GM12873 (cell line): ENCODE data around the gene ACAP2.

Source experiments
- CTCF ChIP-seq: IDR thresholded peaks from 2 replicates; pipeline ENCODE4 v1.5.1; 2012; ENCODE audit warnings: low read depth, mild to moderate bottlenecking, moderate library complexity, low read length, control low read depth; ENCODE audit not compliant: insufficient read depth; ENCODE audit errors: missing control alignments

The ACAP2 gene

GRCh38 chr3:195297446-195297845 lies 145.4 kb downstream of the ACAP2 start:
- no peak for TF ChIP-seq CTCF

GRCh38 chr3:195296662-195297061 lies 146.2 kb downstream of the ACAP2 start:
- no peak for TF ChIP-seq CTCF

DNA sequence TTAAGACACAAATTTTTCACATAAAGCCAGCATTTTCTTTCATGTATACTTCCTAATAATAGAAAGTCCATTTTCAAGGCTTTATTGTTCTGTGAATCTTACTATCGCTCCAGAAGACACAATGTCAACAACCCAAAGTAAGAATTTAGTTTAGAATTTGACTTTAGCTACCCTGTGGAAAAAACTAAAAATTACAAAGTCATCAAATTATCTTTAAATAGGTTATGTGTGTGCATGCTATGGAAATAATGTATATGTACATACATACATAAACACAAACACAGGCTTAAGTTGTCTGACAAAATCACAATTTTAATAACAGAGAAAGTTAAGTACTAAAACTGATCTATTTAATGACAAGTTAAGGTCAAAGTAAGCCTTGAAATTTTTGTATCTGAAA lies 151.7 kb downstream of the ACAP2 start:
- TF ChIP-seq CTCF, result no peak

GRCh38 chr3:195286115-195286872 lies 156.5 kb downstream of the ACAP2 start:
- no peak for TF ChIP-seq CTCF

- TF ChIP-seq CTCF, result no peak
Measured at GRCh38 chr3:195285372-195285771, 157.4 kb downstream of the ACAP2 start.

DNA sequence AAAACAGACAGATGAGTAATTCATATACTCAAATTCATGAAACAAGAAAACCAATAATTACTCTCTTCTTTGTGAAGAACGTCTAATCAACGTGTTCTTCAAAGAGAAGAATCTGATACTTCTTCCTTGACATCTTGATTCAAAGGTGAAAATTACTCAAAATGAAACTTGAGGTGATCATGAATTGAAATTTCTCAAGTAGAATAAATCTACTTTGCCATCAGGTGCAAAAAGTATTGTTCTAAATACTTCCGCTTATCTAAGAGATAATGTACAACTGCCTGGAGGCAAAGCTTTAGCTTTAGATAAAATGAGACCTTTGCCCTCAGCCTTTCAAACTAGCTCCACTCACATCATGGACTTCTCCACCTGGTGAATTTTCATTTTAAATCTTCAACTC lies 158.0 kb downstream of the ACAP2 start:
- no peak for TF ChIP-seq CTCF

GRCh38 chr3:195282961-195283360 lies 159.9 kb downstream of the ACAP2 start:
- TF ChIP-seq CTCF, result no peak
